ENCODE results near the gene FBXW4.
A peak's percentile ranks its signal among the peaks of the same experiment; 100 is the strongest.

Gene FBXW4

GRCh38 chr10:101693978-101694673 lies 844 bp downstream of the FBXW4 start:
- peak; percentile 65 for DNase-seq

- DNase-seq, result peak; percentile 49
Observed at GRCh38 chr10:101693651-101693977, 1.4 kb downstream of the FBXW4 start.

GRCh38 chr10:101691081-101691480 lies 3.9 kb downstream of the FBXW4 start:
- no peak for DNase-seq

GRCh38 chr10:101690461-101690860 lies 4.5 kb downstream of the FBXW4 start:
- DNase-seq, result no peak

GRCh38 chr10:101687071-101687658 lies 7.8 kb downstream of the FBXW4 start:
- no peak for DNase-seq

GRCh38 chr10:101686133-101686925 lies 8.6 kb downstream of the FBXW4 start:
- DNase-seq, result no peak

- DNase-seq, result no peak
Observed at GRCh38 chr10:101684782-101685181, 10.2 kb downstream of the FBXW4 start.

- DNase-seq, result no peak
Observed at GRCh38 chr10:101683276-101683675, 11.7 kb downstream of the FBXW4 start.

GRCh38 chr10:101682172-101682825 lies 12.7 kb downstream of the FBXW4 start:
- DNase-seq, result no peak

GRCh38 chr10:101676565-101676964 lies 18.4 kb downstream of the FBXW4 start:
- DNase-seq, result no peak

GRCh38 chr10:101675115-101675514 lies 19.9 kb downstream of the FBXW4 start:
- DNase-seq, result no peak

GRCh38 chr10:101672536-101672935 lies 22.4 kb downstream of the FBXW4 start:
- no peak for DNase-seq

- DNase-seq, result no peak
Observed at GRCh38 chr10:101671453-101671852, 23.5 kb downstream of the FBXW4 start.

- no peak for DNase-seq
Observed at GRCh38 chr10:101670635-101671034, 24.3 kb downstream of the FBXW4 start.

GRCh38 chr10:101669181-101669580 lies 25.8 kb downstream of the FBXW4 start:
- no peak for DNase-seq

- DNase-seq, result no peak
Observed at GRCh38 chr10:101668566-101668965, 26.4 kb downstream of the FBXW4 start.

GRCh38 chr10:101666083-101666482 lies 28.9 kb downstream of the FBXW4 start:
- no peak for DNase-seq

GRCh38 chr10:101663097-101663496 lies 31.9 kb downstream of the FBXW4 start:
- DNase-seq, result no peak

GRCh38 chr10:101660256-101660655 lies 34.7 kb downstream of the FBXW4 start:
- no peak for DNase-seq

GRCh38 chr10:101658975-101659374 lies 36.0 kb downstream of the FBXW4 start:
- DNase-seq, result no peak

- DNase-seq, result no peak
Observed at GRCh38 chr10:101656890-101657289, 38.1 kb downstream of the FBXW4 start.

GRCh38 chr10:101655570-101655969 lies 39.4 kb downstream of the FBXW4 start:
- no peak for DNase-seq

GRCh38 chr10:101653536-101653935 lies 41.4 kb downstream of the FBXW4 start:
- no peak for DNase-seq

GRCh38 chr10:101651336-101651735 lies 43.6 kb downstream of the FBXW4 start:
- no peak for DNase-seq
